K562 (cell line): ENCODE data around the gene KIZ. TPM values are rescaled to one million over a fixed set of nuclear protein-coding genes. Genes with fewer than 3 reads are reported as not detected.

ENCODE experiments used
- ATAC-seq: fragments of 200-7000 bp; cut with Tn5 transposase; 3 replicates; pipeline ENCODE4 v1.9.1; 2020; ENCODE audit warnings: moderate library complexity
- BruUV-seq: library from RNA; stranded (reverse); fragments of 400-500 nt; replicated peaks from 2 replicates; lab custom pipeline; 2021; lab: Mats Ljungman, UMichigan
- CTCF ChIA-PET: fragments of 300-600 bp; formaldehyde crosslinking; extraction: SDS; loops from one replicate; lab custom pipeline; 2021; ENCODE audit warnings: low intra/inter-chr PET ratio; lab: Yijun Ruan, JAX
- POLR2A ChIA-PET: fragments of 300-600, 350-650 bp; sonication (Branson Sonifier 250); formaldehyde crosslinking; extraction: SDS; loops from one replicate; lab custom pipeline; 2021; ENCODE audit warnings: antibody characterized with exemption, inconsistent platforms; lab: Yijun Ruan, JAX
- DNase-seq, 4 experiments: peaks; one replicate each; pipeline versions ENCODE4 v3.0.0 to v3.0.0-alpha.2; 2011 to 2018; ENCODE audit warnings: low spot score in 3 of 4, mixed read lengths in 3 of 4; ENCODE audit errors: extremely low read depth in 1 of 4
- FAIRE-seq: peaks from 2 replicates; lab custom pipeline; 2011; peaks lifted over from hg19 to GRCh38; lab: Jason Lieb, UNC
- H2AFZ ChIP-seq: 2 replicates; pipeline ENCODE4 v1.6.0; 2011; ENCODE audit warnings: low read depth, low read length, control low read depth, inconsistent platforms
- H3K27ac ChIP-seq: fragments of 200-600 bp; 3 replicates; pipeline ENCODE4 v1.8.0; 2011; ENCODE audit warnings: low read depth, mild to moderate bottlenecking, control low read depth, inconsistent platforms, low read length, moderate library complexity, mixed read lengths; ENCODE audit errors: extremely low read depth
- H3K27me3 ChIP-seq, 2 experiments: fragments of 300-600 bp in 1 of 2; 2 replicates in 1 of 2; 3 replicates in 1 of 2; pipeline versions ENCODE4 v1.6.0 to v1.8.0; 2011; ENCODE audit warnings: inconsistent platforms in 2 of 2, low read length in 2 of 2, mild to moderate bottlenecking in 1 of 2, mixed read lengths in 1 of 2, moderate library complexity in 1 of 2; ENCODE audit not compliant: control insufficient read depth in 2 of 2, insufficient read depth in 2 of 2
- H3K36me3 ChIP-seq: fragments of 300-600 bp; 3 replicates; pipeline ENCODE4 v1.8.0; 2011; ENCODE audit warnings: mild to moderate bottlenecking, low read length, inconsistent platforms; ENCODE audit not compliant: control insufficient read depth, insufficient read depth
- H3K4me1 ChIP-seq, 2 experiments: fragments of 200-600 bp in 1 of 2; replicated peaks in 1 of 2; 2 replicates in 1 of 2; 3 replicates in 1 of 2; pipeline versions ENCODE4 v1.5.1 to v1.8.0; 2011; ENCODE audit warnings: inconsistent platforms in 2 of 2, low read length in 2 of 2, mild to moderate bottlenecking in 1 of 2, mixed read lengths in 1 of 2, moderate library complexity in 1 of 2; ENCODE audit not compliant: control insufficient read depth in 2 of 2, insufficient read depth in 2 of 2
- H3K4me2 ChIP-seq: 2 replicates; pipeline ENCODE4 v1.6.1; 2011; ENCODE audit warnings: low read length, control low read depth, inconsistent platforms, mixed read lengths; ENCODE audit not compliant: insufficient read depth
- H3K4me3 ChIP-seq: fragments of 200-600 bp; sonication (generic), shearing (Covaris generic); 2 replicates; pipeline ENCODE4 v1.5.1; 2016; ENCODE audit warnings: control low read depth, inconsistent platforms
- H3K79me2 ChIP-seq: fragments of 200-600 bp; 3 replicates; pipeline ENCODE4 v1.8.0; 2011; ENCODE audit warnings: low read length, inconsistent platforms; ENCODE audit not compliant: control insufficient read depth, insufficient read depth
- H3K9ac ChIP-seq, 2 experiments: 2 replicates each; pipeline versions ENCODE4 v1.6.0 to v1.6.1; 2011; ENCODE audit warnings: low read depth in 2 of 2, low read length in 2 of 2, control low read depth in 1 of 2, inconsistent platforms in 1 of 2, mild to moderate bottlenecking in 1 of 2, mixed read lengths in 1 of 2; ENCODE audit not compliant: insufficient read depth in 1 of 2
- H3K9me1 ChIP-seq: one replicate; pipeline ENCODE4 v1.6.0; 2011; ENCODE audit warnings: inconsistent platforms, mild to moderate bottlenecking, low read length, moderate library complexity; ENCODE audit not compliant: control insufficient read depth, insufficient read depth
- H3K9me3 ChIP-seq: replicated peaks from 2 replicates; pipeline ENCODE4 v1.5.1; 2011; ENCODE audit warnings: low read depth, low read length, inconsistent platforms; ENCODE audit not compliant: control insufficient read depth, insufficient read depth
- H4K20me1 ChIP-seq: replicated peaks from 2 replicates; pipeline ENCODE4 v1.6.1; 2011; ENCODE audit warnings: low read length, inconsistent platforms, mixed read lengths; ENCODE audit not compliant: control insufficient read depth, insufficient read depth
- CREB1 ChIP-seq, 2 experiments: sonication (generic) in 1 of 2; formaldehyde crosslinking in 1 of 2; IDR thresholded peaks; 2 replicates each; pipeline versions ENCODE4 v1.6.1 to v1.8.0; 2012 to 2022; ENCODE audit warnings: inconsistent platforms in 1 of 2, mild to moderate bottlenecking in 1 of 2, missing genetic modification reagents in 1 of 2, moderate library complexity in 1 of 2
- CUX1 ChIP-seq: fragments of 200-800 bp; sonication (Bioruptor generic); IDR thresholded peaks from 2 replicates; pipeline ENCODE4 v1.6.1; 2016; ENCODE audit warnings: missing genetic modification characterization, missing compliant biosample characterization
- ELF4 ChIP-seq: fragments of 450-650 bp; formaldehyde crosslinking; IDR thresholded peaks from 2 replicates; pipeline ENCODE4 v1.4.0; 2022; ENCODE audit warnings: missing genetic modification characterization
- HEY1 ChIP-seq: fragments of 250-450 bp; sonication (Bioruptor Pico); IDR thresholded peaks from 2 replicates; pipeline ENCODE4 v1.5.0; 2020; ENCODE audit warnings: mild to moderate bottlenecking, moderate library complexity, borderline replicate concordance
- NFIC ChIP-seq: fragments of 450-650 bp; IDR thresholded peaks from 2 replicates; pipeline ENCODE4 v1.6.1; 2017; ENCODE audit warnings: mild to moderate bottlenecking, inconsistent platforms
- NR1H2 ChIP-seq: sonication (generic); formaldehyde crosslinking; IDR thresholded peaks from 2 replicates; pipeline ENCODE4 v1.4.0; 2020; ENCODE audit warnings: mild to moderate bottlenecking, missing genetic modification reagents
- POLR2G ChIP-seq: fragments of 200-400 bp; formaldehyde crosslinking; IDR thresholded peaks from 2 replicates; pipeline ENCODE4 v1.6.1; 2017; ENCODE audit warnings: low read depth, mild to moderate bottlenecking, antibody characterized with exemption, low read length, moderate library complexity
- RFX5 ChIP-seq: IDR thresholded peaks from 2 replicates; pipeline ENCODE4 v1.6.1; 2011; ENCODE audit warnings: low read depth, mild to moderate bottlenecking, improper control_type of control experiment, low read length
- VEZF1 ChIP-seq: fragments of 200-800 bp; sonication (Bioruptor generic); IDR thresholded peaks from 2 replicates; pipeline ENCODE4 v1.6.1; 2017; ENCODE audit warnings: missing genetic modification characterization, missing compliant biosample characterization
- ZC3H8 ChIP-seq: fragments of 450-650 bp; IDR thresholded peaks from 2 replicates; pipeline ENCODE4 v1.6.1; 2017
- ZNF146 ChIP-seq: IDR thresholded peaks from one replicate; pipeline ENCODE4 v1.6.1; 2018; ENCODE audit warnings: missing compliant biosample characterization; ENCODE audit not compliant: unreplicated experiment
- ZNF444 ChIP-seq: fragments of 250-450 bp; sonication (Bioruptor Pico); IDR thresholded peaks from 2 replicates; pipeline ENCODE4 v1.4.0; 2020; ENCODE audit warnings: mild to moderate bottlenecking, moderate library complexity
- ZNF584 ChIP-seq: fragments of 200-800 bp; sonication (Bioruptor generic); IDR thresholded peaks from 2 replicates; pipeline ENCODE4 v1.6.1; 2016; ENCODE audit warnings: low read depth, mild to moderate bottlenecking, missing genetic modification characterization, missing compliant biosample characterization
- WGBS: fragments of 100-300 bp; shearing (Covaris generic); methylation state at CpG from one replicate; pipeline ENCODE4 v1.1.6; 2016; ENCODE audit warnings: low coverage, mixed read lengths; ENCODE audit not compliant: insufficient coverage; ENCODE audit errors: missing lambda C conversion rate; 5-methylcytosine and 5-hydroxymethylcytosine counted together
- in situ Hi-C: fragments of 300-500 bp; cut with MboI; formaldehyde crosslinking; loops from 4 replicates; pipeline ENCODE4 v1.15.0; 2018; ENCODE audit warnings: inconsistent platforms, mixed read lengths
- intact Hi-C: fragments of 100-400 bp; cut with micrococcal nuclease; formaldehyde crosslinking; loops from 2 replicates; pipeline ENCODE4 v1.14.2; 2022
- polyA plus RNA-seq, 8 experiments: library from polyadenylated mRNA; depleted of rRNA in 4 of 8; stranded (reverse) in 5 of 8; unstranded in 3 of 8; fragments of >200 nt; fragmentation: Nextera tagmentation in 2 of 8; fragmentation: Illumina TruSeq in 1 of 8; extraction: Ambion mirVana in 2 of 8; extraction: Trizol in 1 of 8; gene quantifications; 2 replicates each; pipeline versions ENCODE4 v1.2.1 to v1.2.3, GENCODE V29; 2011 to 2014; ENCODE audit warnings: inconsistent platforms in 1 of 8, missing spikeins in 1 of 8
- total RNA-seq, 7 experiments: library from RNA; depleted of rRNA in 6 of 7; stranded (reverse); fragments of >200 nt in 6 of 7; fragmentation: Illumina TruSeq in 2 of 7; extraction: Trizol in 2 of 7; gene quantifications; 2 replicates each; pipeline versions ENCODE4 v1.2.1 to v1.2.3, GENCODE V29; 2011 to 2021; ENCODE audit warnings: low replicate concordance in 1 of 7

Gene KIZ
- total and polyA plus RNA-seq, 9 of the 15 experiments (the other 6 are each of a cell fraction or from before 2014, with no cell fraction given): 4.9 to 21.1 (median 13.5) TPM

GRCh38 chr20:21101453-21101931 lies 24.4 kb upstream of the KIZ start:
- no peak overlapping the region for H3K4me2 ChIP-seq
- FAIRE-seq (no peak), DNase-seq (no peak), ATAC-seq (no peak)
- H3K9me3 ChIP-seq: no peaks in the 10 kb centered on the region
- intact Hi-C loops: no loop called here
- peaks cover 0 to 24% of the 10 kb centered on the region in 2 experiments; a peak in 3 of 5 replicates for H3K4me1 ChIP-seq
- H3K27ac ChIP-seq: no peak overlapping the region
- H2AFZ ChIP-seq: no peak overlapping the region
- ChIA-PET POLR2A (no interaction called here), CTCF (no interaction called here)
- H3K36me3 ChIP-seq: no peaks in the 10 kb centered on the region
- no peaks in the 10 kb centered on the region for H4K20me1 ChIP-seq
- H3K9ac ChIP-seq: no peak overlapping the region
- H3K9me1 ChIP-seq: no peaks in the 10 kb centered on the region
- H3K4me3 ChIP-seq: no peak overlapping the region
- no TSS peak for BruUV-seq
- 77% methylated on average over 5 of the region's 35 CpGs for WGBS
- H3K79me2 ChIP-seq: no peaks in the 10 kb centered on the region
- H3K27me3 ChIP-seq: peaks cover 5 to 17% of the 10 kb centered on the region in 2 experiments; a peak in 3 of 5 replicates
- in situ Hi-C loops: no loop called here
- TF ChIP-seq ZNF584 (CRISPR knock-in tag): no peak
- no peak; the same call in 1 of the 2 replicates for TF ChIP-seq POLR2G
- TF ChIP-seq ZNF444 (CRISPR knock-in tag): no peak
- TF ChIP-seq HEY1 (CRISPR knock-in tag): no peak
- no peak for TF ChIP-seq NFIC
- TF ChIP-seq ZC3H8: no peak
- no peak for TF ChIP-seq CREB1 (IDR thresholded peaks at IDR 0.05)
- no peak for TF ChIP-seq CREB1 (CRISPR knock-in tag; IDR thresholded peaks at IDR 0.05)
- TF ChIP-seq RFX5: no peak
- TF ChIP-seq VEZF1: no peak
- no peak for TF ChIP-seq NR1H2
- no peak for TF ChIP-seq CUX1 (CRISPR knock-in tag)
- TF ChIP-seq ELF4 (CRISPR knock-in tag): no peak
- TF ChIP-seq ZNF146 (CRISPR knock-in tag): no peak
